HG03378 (cell line): ENCODE measurements around the gene ERCC1.
"Not testable (repeated sequence)": the region's sequence is repeated elsewhere in the genome, so short reads cannot be mapped to it uniquely, and the experiment has no call there.

Experiments
- ATAC-seq: cut with Tn5 transposase; IDR thresholded peaks from one replicate; pipeline ENCODE4 v1.9.1; 2021; ENCODE audit warnings: mild to moderate bottlenecking, moderate library complexity; ENCODE audit not compliant: unreplicated experiment

ERCC1 gene

DNA sequence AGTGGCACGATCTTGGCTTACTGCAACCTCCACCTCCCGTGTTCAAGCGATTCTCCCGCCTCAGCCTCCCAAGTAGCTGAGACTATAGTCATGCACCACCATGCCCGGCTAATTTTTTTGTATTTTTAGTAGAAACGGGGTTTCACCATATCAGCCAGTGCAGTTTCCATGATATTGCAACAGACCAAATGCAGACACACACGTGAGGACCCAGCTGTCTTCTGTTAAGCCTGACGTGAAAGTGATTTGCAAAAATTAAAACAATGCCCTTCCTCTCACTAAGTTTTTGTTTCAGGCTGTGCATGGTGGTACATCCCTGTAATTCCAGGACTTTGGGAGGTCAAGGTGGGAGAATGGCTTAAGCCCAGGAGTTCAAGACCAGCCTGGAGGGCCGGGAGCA lies 7.3 kb upstream of the ERCC1 start:
- not testable (repeated sequence) for ATAC-seq

DNA sequence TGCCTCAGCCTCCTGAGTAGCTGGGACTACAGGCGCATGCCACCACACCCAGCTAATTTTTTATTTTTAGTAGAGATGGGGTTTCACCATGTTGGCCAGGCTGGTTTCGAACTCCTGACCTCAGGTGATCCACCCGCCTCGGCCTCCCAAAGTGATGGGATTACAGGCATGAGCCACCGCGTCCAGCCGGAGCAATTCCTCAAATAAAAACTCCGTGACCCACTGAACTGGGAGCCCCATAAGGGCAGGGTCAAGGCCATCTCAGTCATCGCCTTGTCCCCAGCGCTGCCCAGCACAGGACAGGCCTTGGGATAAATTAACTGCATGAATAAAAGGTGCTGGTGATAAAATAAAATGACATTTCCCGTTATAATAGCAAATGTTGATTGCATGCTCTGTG lies 6.2 kb upstream of the ERCC1 start:
- ATAC-seq, result not testable (repeated sequence)

GRCh38 chr19:45428384-45429231 lies 4.9 kb upstream of the ERCC1 start:
- no peak for ATAC-seq

DNA sequence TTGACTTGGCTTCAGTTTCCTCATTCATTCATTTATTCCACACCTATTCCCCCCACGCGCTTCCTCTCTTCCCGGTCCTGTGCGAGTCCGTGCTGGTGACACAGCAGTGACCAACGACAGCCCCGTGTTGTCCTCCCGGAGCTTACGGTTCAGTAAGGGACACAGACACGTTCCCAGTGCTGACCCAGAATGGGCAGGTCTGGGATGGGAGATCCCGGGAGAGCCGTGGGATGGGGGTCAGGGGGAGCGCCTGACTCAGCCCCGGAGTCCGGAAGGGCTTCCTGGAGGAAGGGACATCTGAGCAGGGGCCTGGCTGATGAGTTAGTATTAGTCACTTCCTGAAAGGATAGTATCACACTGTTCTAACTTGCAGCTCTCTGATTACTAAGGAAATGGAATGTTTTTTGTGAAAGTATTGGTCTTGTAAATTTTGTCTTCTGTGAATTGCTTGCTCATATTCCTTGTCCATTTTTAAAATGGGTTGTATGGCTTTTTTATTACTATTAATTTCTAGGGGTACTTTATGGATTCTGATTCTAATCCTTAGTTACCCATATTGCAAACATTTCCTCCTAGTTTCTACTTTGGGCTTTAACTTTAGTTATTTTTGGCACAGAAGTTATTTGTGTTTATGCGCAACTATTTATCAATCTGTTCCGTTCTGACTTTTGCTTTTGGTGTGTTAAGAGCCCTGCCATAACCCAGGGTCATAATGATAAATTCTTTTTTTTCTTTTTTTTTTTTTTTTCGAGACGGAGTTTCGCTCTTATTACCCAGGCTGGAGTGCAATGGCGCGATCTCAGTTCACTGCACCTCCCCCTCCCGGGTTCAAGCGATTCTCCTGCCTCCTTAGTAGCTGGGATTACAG lies 708 bp upstream of the ERCC1 start:
- ATAC-seq, result peak; percentile 22

DNA sequence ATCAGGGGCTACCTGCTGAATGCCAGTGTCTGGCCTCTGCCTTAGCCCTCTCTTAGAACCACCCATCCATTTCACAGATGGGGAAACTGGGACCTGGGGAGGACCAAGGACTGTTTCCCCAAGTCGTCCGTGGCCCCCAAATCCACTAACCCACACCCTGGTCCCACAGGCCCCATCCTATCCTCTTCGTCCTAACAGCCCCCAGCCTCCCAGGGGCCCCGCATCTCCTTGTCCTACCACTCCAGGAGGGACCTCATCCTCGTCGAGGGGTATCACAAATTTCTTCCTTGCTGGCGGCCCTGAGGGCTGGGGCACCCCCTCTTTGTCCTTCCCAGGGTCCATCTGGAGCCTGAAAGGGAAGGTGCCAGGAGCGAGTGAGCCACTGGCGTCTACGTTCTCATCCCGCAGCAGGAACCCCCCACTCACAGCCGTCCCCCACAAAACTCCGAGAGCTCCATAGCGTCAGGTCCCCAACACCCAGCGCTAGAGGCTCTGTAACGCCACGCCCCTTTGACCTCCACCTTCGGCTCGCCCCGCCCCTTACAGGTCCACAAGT lies 606 bp downstream of the ERCC1 start:
- no peak for ATAC-seq

GRCh38 chr19:45421947-45422498 lies 1.7 kb downstream of the ERCC1 start:
- no peak for ATAC-seq

DNA sequence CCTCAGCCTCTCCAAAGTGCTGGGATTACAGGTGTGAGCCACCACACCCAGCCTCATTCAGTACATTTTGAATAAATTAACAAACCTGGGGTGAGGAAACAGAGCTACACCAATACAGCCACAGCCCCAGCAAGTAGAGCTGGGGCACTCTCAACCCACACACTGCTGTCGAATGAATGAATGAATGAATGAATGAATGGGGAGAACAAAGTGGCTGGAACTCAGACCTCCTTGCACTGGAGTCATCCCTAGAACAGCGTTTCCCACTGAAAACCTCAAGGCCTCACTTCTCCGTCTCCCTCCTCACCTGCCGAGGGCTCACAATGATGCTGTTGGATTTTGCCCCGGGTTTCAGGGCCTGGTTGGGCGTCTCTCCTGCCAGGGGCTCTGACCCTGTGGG lies 2.8 kb downstream of the ERCC1 start:
- ATAC-seq, result no peak

DNA sequence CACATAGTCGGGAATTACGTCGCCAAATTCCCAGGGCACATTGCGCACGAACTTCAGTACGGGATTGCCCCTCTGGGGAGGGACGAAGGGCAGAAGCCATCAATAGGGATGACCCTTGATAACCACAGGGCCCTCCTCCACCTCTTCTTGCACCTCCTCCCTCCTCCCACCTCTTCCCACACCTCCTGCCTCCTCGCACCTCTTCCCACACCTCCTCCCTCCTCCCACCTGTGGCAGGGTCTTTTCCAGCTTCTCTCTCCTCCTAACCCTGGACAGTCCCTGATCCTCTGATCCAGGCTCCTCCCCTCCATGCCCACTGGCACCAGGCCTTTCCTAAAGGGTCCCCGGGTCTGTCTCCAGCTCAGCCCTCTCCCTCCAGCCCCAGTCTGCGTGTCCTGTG lies 3.4 kb downstream of the ERCC1 start:
- ATAC-seq, result no peak

DNA sequence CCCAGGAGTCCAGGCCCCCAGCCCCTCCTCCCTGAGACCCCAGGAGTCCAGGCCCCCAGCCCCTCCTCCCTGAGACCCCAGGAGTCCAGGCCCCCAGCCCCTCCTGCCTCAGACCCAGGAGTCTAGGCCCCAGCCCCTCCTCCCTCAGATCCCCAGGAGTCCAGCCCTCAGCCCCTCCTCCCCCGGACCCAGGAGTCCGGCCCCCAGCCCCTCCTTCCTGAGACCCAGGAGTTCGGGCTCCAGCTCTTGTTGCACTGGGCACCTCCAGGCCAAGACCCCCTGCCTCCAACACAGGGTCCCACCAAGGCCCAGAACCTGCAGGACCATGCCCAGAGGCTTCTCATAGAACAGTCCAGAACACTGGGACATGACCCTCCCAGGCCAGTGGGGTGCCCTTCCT lies 3.8 kb downstream of the ERCC1 start:
- no peak for ATAC-seq

DNA sequence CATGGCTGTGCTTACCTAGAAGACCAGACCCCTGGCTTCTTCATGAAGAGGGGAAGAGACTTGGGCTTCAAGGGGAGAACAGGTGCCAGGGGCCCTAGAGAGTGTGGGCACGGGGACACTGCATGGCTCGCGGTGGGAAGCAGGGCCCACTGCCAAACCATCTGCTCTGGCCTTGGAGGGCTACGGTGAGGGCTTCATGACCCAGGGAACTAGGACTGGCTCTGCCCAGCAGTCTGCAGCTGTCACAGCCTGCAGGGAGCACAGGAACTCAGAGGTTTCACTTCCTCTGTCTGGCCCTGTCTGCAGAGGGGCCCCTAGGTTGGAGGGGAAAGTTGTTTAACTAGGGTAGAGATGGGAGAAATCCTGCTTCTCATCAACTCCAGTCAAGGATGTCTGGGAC lies 4.3 kb downstream of the ERCC1 start:
- peak; percentile 38 for ATAC-seq

GRCh38 chr19:45418802-45419201 lies 4.9 kb downstream of the ERCC1 start:
- ATAC-seq, result no peak

DNA sequence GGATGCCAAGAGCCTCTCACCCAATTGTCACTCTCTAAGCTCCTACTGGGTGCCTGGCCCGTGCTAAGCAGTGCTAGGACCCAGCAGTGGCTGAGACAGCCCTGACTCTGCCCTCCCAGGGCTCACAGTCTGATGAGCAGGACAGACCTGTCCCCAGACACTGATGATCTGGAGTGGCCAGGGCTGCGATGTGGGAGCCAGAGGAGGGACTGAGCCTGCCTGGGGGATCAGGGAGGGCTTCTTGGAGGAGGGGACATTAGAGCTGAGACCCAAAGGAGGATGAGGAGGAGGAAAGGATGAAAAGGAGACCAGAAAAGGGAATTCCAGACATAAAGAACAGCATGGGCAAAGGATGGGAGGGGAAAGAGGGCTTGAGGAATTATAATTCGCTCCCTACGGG lies 6.6 kb downstream of the ERCC1 start:
- ATAC-seq, result no peak

DNA sequence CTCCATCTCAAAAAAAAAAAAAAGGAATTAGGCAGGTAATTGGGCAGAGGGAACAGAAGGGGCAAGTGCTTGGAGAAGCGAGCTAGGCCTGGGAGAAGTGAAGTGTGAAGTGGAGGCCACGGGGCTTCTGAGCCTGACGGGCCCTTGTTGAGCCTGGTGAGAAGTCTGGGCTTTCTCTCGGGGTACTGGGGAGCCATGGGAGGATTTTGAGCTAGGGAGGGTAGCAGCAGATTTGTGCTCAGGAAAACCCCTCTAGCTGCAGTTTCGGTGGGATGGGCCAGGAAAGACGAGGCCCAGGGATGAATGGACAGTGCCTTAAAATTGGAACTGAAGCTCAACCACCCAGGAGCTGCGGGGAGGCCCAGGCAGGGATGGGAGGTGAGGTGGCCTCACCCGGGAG lies 9.2 kb downstream of the ERCC1 start:
- no peak for ATAC-seq

GRCh38 chr19:45413497-45413896 lies 10.2 kb downstream of the ERCC1 start:
- ATAC-seq, result no peak

DNA sequence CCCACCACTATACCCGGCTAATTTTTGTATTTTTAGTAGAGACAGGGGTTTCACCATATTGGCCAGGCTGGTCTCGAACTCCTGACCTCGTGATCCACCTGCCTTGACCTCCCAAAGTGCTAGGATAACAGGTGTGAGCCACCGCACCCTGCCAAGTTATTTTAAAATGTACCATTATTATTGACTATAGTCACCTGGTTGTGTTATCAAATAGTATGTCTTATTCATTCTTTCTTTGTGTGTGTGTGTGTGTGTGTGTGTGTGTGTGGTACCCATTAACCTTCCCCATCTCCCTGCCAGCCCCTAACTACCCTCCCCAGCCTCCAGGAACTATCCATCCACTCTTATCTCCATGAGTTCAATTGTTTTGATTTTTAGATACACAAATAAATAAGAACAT lies 13.4 kb downstream of the ERCC1 start:
- not testable (repeated sequence) for ATAC-seq

DNA sequence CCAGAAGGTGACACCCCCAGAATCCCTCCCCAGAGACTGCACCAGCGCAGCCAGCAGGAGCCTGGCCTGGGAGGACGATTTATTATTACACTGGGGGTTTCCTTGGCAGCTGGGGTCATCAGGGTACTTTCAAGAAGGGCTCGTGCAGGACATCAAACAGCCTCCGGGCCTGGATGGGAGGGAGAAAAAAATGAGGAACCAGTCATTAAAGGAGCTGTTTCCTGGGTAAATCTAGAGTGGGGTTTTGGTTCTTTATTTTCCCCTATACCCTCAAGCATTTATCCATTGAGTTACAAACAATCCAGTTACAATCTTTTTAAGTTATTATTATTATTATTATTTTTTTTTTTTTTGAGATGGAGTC lies 14.2 kb downstream of the ERCC1 start:
- no peak for ATAC-seq

DNA sequence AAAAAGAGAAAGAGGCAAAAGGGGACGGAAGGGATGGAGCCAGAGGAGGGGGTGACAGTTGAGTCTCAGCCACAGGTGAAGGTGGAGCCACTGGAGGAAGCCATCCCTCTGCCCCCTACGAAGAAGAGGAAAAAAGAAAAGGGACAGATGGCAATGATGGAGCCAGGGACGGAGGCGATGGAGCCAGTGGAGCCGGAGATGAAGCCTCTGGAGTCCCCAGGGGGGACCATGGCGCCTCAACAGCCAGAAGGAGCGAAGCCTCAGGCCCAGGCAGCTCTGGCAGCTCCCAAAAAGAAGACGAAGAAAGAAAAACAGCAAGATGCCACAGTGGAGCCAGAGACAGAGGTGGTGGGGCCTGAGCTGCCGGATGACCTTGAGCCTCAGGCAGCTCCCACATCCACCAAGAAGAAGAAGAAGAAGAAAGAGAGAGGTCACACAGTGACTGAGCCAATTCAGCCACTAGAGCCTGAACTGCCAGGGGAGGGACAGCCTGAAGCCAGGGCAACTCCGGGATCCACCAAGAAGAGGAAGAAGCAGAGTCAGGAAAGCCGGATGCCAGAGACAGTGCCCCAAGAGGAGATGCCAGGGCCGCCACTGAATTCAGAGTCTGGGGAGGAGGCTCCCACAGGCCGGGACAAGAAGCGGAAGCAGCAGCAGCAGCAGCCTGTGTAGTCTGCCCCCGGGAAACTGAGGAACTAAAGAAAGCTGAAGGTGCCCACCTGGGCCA lies 14.7 kb downstream of the ERCC1 start:
- ATAC-seq, result no peak

DNA sequence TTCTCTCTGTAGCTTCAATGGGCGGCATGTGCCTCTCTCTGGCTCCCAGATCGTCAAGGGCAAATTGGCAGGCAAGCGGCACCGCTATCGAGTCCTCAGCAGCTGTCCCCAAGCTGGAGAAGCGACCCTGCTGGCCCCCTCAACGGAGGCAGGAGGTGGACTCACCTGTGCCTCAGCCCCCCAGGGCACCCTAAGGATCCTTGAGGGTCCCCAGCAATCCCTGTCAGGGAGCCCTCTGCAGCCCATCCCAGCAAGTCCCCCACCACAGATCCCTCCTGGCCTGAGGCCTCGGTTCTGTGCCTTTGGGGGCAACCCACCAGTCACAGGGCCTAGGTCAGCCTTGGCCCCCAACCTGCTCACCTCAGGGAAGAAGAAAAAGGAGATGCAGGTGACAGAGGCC lies 15.6 kb downstream of the ERCC1 start:
- no peak for ATAC-seq

DNA sequence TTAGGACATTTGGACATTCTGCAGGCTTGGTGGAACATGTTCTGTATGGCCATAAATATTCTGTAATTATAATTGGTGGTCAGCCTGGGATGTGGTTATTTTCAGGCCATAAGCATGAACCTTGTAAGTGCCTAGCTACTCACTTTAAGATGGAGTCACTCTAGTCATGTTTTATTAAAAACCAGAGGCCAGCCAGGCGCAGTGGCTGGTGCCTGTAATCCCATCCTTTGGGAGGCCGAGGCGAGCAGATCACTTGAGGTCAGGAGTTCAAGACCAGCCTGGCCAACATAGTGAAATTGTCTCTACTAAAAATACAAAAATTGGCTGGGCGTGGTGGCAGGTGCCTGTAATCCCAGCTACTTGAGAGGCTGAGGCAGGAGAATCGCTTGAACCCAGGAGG lies 16.1 kb downstream of the ERCC1 start:
- ATAC-seq, result not testable (repeated sequence)

- ATAC-seq, result no peak
These were observed 16.7 kb downstream of the ERCC1 start for GRCh38 chr19:45407091-45407375.
